ENCODE measurements around the gene SPAM1. TPM values are rescaled to one million over a fixed set of nuclear protein-coding genes. Genes with fewer than 3 reads are reported as not detected.

SPAM1 gene
- not detected for total RNA-seq

GRCh38 chr7:123924941-123925340 is at the start of gene SPAM1:
Gene SPAM1 (plus strand): TSS chr7:123925241. CDS start chr7:123953571, 28,330 bp downstream.

Other genes starting within 250 kb of the SPAM1 start
- gene WASL, start 176.2 kb upstream of the SPAM1 start, total RNA-seq = 41.5 TPM
- not detected for gene HYAL4, start 80.1 kb upstream of the SPAM1 start, total RNA-seq
- 1.9 TPM for gene TMEM229A, start 107.8 kb downstream of the SPAM1 start, total RNA-seq